Kidney epithelial cell (primary cell): ENCODE data around the gene C14orf132. TPM values are rescaled to one million over a fixed set of nuclear protein-coding genes. Genes with fewer than 3 reads are reported as not detected.

Experiments
- DNase-seq: peaks from one replicate; pipeline ENCODE4 v3.0.0-alpha.2; 2010; ENCODE audit warnings: low read depth
- H3K27me3 ChIP-seq: 2 replicates; pipeline ENCODE4 v1.6.0; 2011; ENCODE audit warnings: low read length; ENCODE audit not compliant: control insufficient read depth, insufficient read depth
- H3K36me3 ChIP-seq: 2 replicates; pipeline ENCODE4 v1.5.1; 2011; ENCODE audit warnings: low read length; ENCODE audit not compliant: control insufficient read depth, insufficient read depth
- H3K4me3 ChIP-seq: 2 replicates; pipeline ENCODE4 v1.5.1; 2011; ENCODE audit warnings: low read depth, mild to moderate bottlenecking, control low read depth, low read length
- CTCF ChIP-seq: IDR thresholded peaks from 2 replicates; pipeline ENCODE4 v1.5.1; 2011; ENCODE audit warnings: mild to moderate bottlenecking, moderate library complexity, low read length, control low read depth, inconsistent platforms; ENCODE audit not compliant: insufficient read depth, poor library complexity, severe bottlenecking
- total RNA-seq: library from RNA; depleted of rRNA; stranded (reverse); fragments of >200 nt; gene quantifications from 2 replicates; pipeline ENCODE4 v1.2.3, GENCODE V29; 2015

The C14orf132 gene
- total RNA-seq, 1 donor from 2014 or later: 8.4 TPM

- no peaks in the 10 kb centered on the region for H3K27me3 ChIP-seq
- H3K4me3 ChIP-seq: no peak overlapping the region
- TF ChIP-seq CTCF: no peak
- no peak for DNase-seq
- H3K36me3 ChIP-seq: no peaks in the 10 kb centered on the region
Measured at GRCh38 chr14:96079066-96079465, 39.9 kb downstream of the C14orf132 start.

- H3K36me3 ChIP-seq: no peaks in the 10 kb centered on the region
- H3K4me3 ChIP-seq: no peak overlapping the region
- TF ChIP-seq CTCF: no peak
- no peak for DNase-seq
- H3K27me3 ChIP-seq: no peaks in the 10 kb centered on the region
Measured at GRCh38 chr14:96080571-96080970, 41.4 kb downstream of the C14orf132 start.

GRCh38 chr14:96081224-96081623 lies 42.1 kb downstream of the C14orf132 start:
- Histone ChIP-seq H3K4me3 (no peak overlapping the region), H3K36me3 (no peaks in the 10 kb centered on the region), H3K27me3 (no peaks in the 10 kb centered on the region)
- DNase-seq: no peak
- TF ChIP-seq CTCF: no peak

- no peaks in the 10 kb centered on the region for H3K27me3 ChIP-seq
- no peaks in the 10 kb centered on the region for H3K36me3 ChIP-seq
Measured at GRCh38 chr14:96081767-96082400, 42.7 kb downstream of the C14orf132 start.

GRCh38 chr14:96082420-96083300 lies 43.5 kb downstream of the C14orf132 start:
- no peak for DNase-seq
- no peak for TF ChIP-seq CTCF
- H3K36me3 ChIP-seq: no peaks in the 10 kb centered on the region
- H3K27me3 ChIP-seq: no peaks in the 10 kb centered on the region
- no peak overlapping the region for H3K4me3 ChIP-seq

More at GRCh38 chr14:96081767-96082400, 42.7 kb downstream of the C14orf132 start:
- no peak overlapping the region for H3K4me3 ChIP-seq
- DNase-seq: no peak
- TF ChIP-seq CTCF: no peak
